Keratinocyte (primary cell): Measurements from ENCODE around the gene CDC34. TPM values are rescaled to one million over a fixed set of nuclear protein-coding genes. Genes with fewer than 3 reads are reported as not detected.

Experiments used
- DNase-seq: peaks from one replicate; pipeline ENCODE4 v3.0.0-alpha.2; 2011; ENCODE audit warnings: low read depth, missing footprints, low spot score
- FAIRE-seq: peaks from 2 replicates; lab custom pipeline; 2011; peaks lifted over from hg19 to GRCh38; lab: Jason Lieb, UNC
- H2AFZ ChIP-seq: 2 replicates; pipeline ENCODE4 v1.6.0; 2012; ENCODE audit warnings: low read length, control low read depth, inconsistent platforms; ENCODE audit not compliant: control insufficient read depth
- H3K27ac ChIP-seq: 2 replicates; pipeline ENCODE4 v1.5.1; 2011; ENCODE audit warnings: low read length; ENCODE audit not compliant: control insufficient read depth, insufficient read depth
- H3K27me3 ChIP-seq: 3 replicates; pipeline ENCODE4 v1.6.0; 2011; ENCODE audit warnings: low read length; ENCODE audit not compliant: control insufficient read depth, insufficient read depth; ENCODE audit errors: extremely low read depth
- H3K36me3 ChIP-seq, 2 experiments: 2 replicates in 1 of 2; 3 replicates in 1 of 2; pipeline ENCODE4 v1.5.1; 2011; ENCODE audit warnings: low read length in 2 of 2, mild to moderate bottlenecking in 1 of 2; ENCODE audit not compliant: control insufficient read depth in 2 of 2, insufficient read depth in 2 of 2; ENCODE audit errors: extremely low read depth in 1 of 2
- H3K4me1 ChIP-seq: 3 replicates; pipeline ENCODE4 v1.5.1; 2011; ENCODE audit warnings: low read length; ENCODE audit not compliant: control insufficient read depth, insufficient read depth; ENCODE audit errors: extremely low read depth
- H3K4me2 ChIP-seq: 3 replicates; pipeline ENCODE4 v1.6.0; 2011; ENCODE audit warnings: low read depth, low read length; ENCODE audit not compliant: control insufficient read depth, insufficient read depth; ENCODE audit errors: extremely low read depth
- H3K4me3 ChIP-seq, 3 experiments: fragments of 200-600 bp in 1 of 3; sonication (generic) in 1 of 3; 2 replicates in 2 of 3; 3 replicates in 1 of 3; pipeline ENCODE4 v1.5.1; 2011 to 2016; ENCODE audit warnings: low read length in 3 of 3, mild to moderate bottlenecking in 3 of 3, control low read depth in 2 of 3, inconsistent platforms in 1 of 3, low read depth in 1 of 3, mixed read lengths in 1 of 3, mixed run types in 1 of 3, moderate library complexity in 1 of 3; ENCODE audit not compliant: control insufficient read depth in 2 of 3, insufficient read depth in 2 of 3; ENCODE audit errors: extremely low read depth in 1 of 3
- H3K79me2 ChIP-seq: 2 replicates; pipeline ENCODE4 v1.6.0; 2012; ENCODE audit warnings: low read length; ENCODE audit not compliant: control insufficient read depth, insufficient read depth
- H3K9ac ChIP-seq: 3 replicates; pipeline ENCODE4 v1.6.0; 2011; ENCODE audit warnings: low read length; ENCODE audit not compliant: control insufficient read depth, insufficient read depth; ENCODE audit errors: extremely low read depth
- H3K9me1 ChIP-seq: 3 replicates; pipeline ENCODE4 v1.6.0; 2011; ENCODE audit warnings: low read length; ENCODE audit not compliant: control insufficient read depth, insufficient read depth; ENCODE audit errors: extremely low read depth
- H3K9me3 ChIP-seq: 2 replicates; pipeline ENCODE4 v1.5.1; 2012; ENCODE audit warnings: low read depth, low read length; ENCODE audit not compliant: control insufficient read depth
- H4K20me1 ChIP-seq: 3 replicates; pipeline ENCODE4 v1.6.0; 2011; ENCODE audit warnings: low read length; ENCODE audit not compliant: control insufficient read depth, insufficient read depth; ENCODE audit errors: extremely low read depth
- CTCF ChIP-seq, 3 experiments: IDR thresholded peaks in 1 of 3; conservative IDR thresholded peaks in 1 of 3; optimal IDR thresholded peaks in 1 of 3; 2 replicates in 2 of 3; 3 replicates in 1 of 3; pipeline versions ENCODE3 to v1.5.1; 2011; ENCODE audit warnings: low read length in 3 of 3, mild to moderate bottlenecking in 3 of 3, moderate library complexity in 2 of 3, control low read depth in 1 of 3, inconsistent platforms in 1 of 3; ENCODE audit not compliant: insufficient read depth in 2 of 3; ENCODE audit errors: extremely low read depth in 1 of 3
- EZH2 ChIP-seq: IDR thresholded peaks from one replicate; pipeline ENCODE4 v1.6.1; 2012; ENCODE audit warnings: inconsistent platforms, mild to moderate bottlenecking, low read length, moderate library complexity
- dilution Hi-C: fragments of 300-500 bp; cut with MboI; formaldehyde crosslinking; loops from one replicate; pipeline ENCODE4 v1.7.0; 2020; ENCODE audit warnings: low sequenced_read_pairs; ENCODE audit not compliant: extremely low pct_ligation_motif_present
- polyA plus RNA-seq, 5 experiments: library from polyadenylated mRNA; depleted of rRNA in 3 of 5; stranded (reverse) in 3 of 5; stranded (forward) in 1 of 5; unstranded in 1 of 5; fragments of >200 nt; gene quantifications; 1 replicate in 1 of 5; 2 replicates in 3 of 5; 3 replicates in 1 of 5; pipeline versions ENCODE4 v1.2.1 to v1.2.3, GENCODE V29; 2011 to 2012; ENCODE audit warnings: missing spikeins in 2 of 5, low read depth in 1 of 5, low replicate concordance in 1 of 5

Gene CDC34
- polyA plus RNA-seq, 1 donor (not counting 4 experiments of a cell fraction or from before 2014, with no cell fraction given), result 47.5 TPM

GRCh38 chr19:570251-570686 is 38.7 kb downstream of the CDC34 start:
- H3K9ac ChIP-seq, result no peak overlapping the region
- no peak overlapping the region for H3K27ac ChIP-seq
- no peak overlapping the region for H3K4me3 ChIP-seq
- no peaks in the 10 kb centered on the region for H3K9me3 ChIP-seq
- TF ChIP-seq EZH2 (no peak), CTCF (optimal IDR thresholded peaks at IDR 0.05 in 1 of 3, IDR thresholded peaks at IDR 0.05 in 1 of 3, conservative IDR thresholded peaks at IDR 0.05 in 1 of 3; ENCODE audit: extremely low read depth in 1 of 3, insufficient read depth in 2 of 3, low read length in 3 of 3) (no peak)
- H2AFZ ChIP-seq, result no peak overlapping the region
- peaks cover 29% of the 10 kb centered on the region for H3K4me1 ChIP-seq
- dilution Hi-C loops, result no loop called here
- H3K9me1 ChIP-seq, result no peaks in the 10 kb centered on the region
- no peaks in the 10 kb centered on the region for H3K27me3 ChIP-seq
- no peak for DNase-seq
- H3K36me3 ChIP-seq, result no peaks in the 10 kb centered on the region
- FAIRE-seq, result no peak
- H3K4me2 ChIP-seq, result no peak overlapping the region
- H3K79me2 ChIP-seq, result peaks cover 26% of the 10 kb centered on the region
- peaks cover 9% of the 10 kb centered on the region for H4K20me1 ChIP-seq

GRCh38 chr19:570937-571565 is 39.5 kb downstream of the CDC34 start:
- Histone ChIP-seq H3K79me2 (peaks cover 34% of the 10 kb centered on the region), H3K36me3 (no peaks in the 10 kb centered on the region), H3K9me3 (no peaks in the 10 kb centered on the region), H2AFZ (peak overlapping the region; percentile 93), H3K9ac (peak overlapping the region; percentile 69), H3K27me3 (no peaks in the 10 kb centered on the region), H3K4me1 (peaks cover 34% of the 10 kb centered on the region), H4K20me1 (peaks cover 15% of the 10 kb centered on the region), H3K9me1 (no peaks in the 10 kb centered on the region), H3K27ac (peak overlapping the region; percentile 72), H3K4me2 (peak overlapping the region; percentile 97), H3K4me3 (peak overlapping the region; percentile 15 to 73 (median 67))
- FAIRE-seq (no peak), DNase-seq (no peak)
- dilution Hi-C loops, result no loop called here
- no peak for TF ChIP-seq EZH2
- TF ChIP-seq CTCF (optimal IDR thresholded peaks at IDR 0.05 in 1 of 3, IDR thresholded peaks at IDR 0.05 in 1 of 3, conservative IDR thresholded peaks at IDR 0.05 in 1 of 3; ENCODE audit: extremely low read depth in 1 of 3, insufficient read depth in 2 of 3, low read length in 3 of 3), result no peak
